Right lobe of liver (tissue), 4 donors: ENCODE results near the gene HSDL1.

Experiments used
- POLR2A ChIP-seq: fragments of 450-650 bp; IDR thresholded peaks from one replicate; pipeline ENCODE4 v1.6.1; 2017; ENCODE audit warnings: antibody characterized with exemption, mild to moderate bottlenecking
- TF ChIP-seq, protein P1 (sequence below), 4 donors: fragments of 200-600 bp in 3 of 4; fragments of 450-650 bp in 1 of 4; IDR thresholded peaks; one replicate each; pipeline versions ENCODE4 v1.5.1 to v1.8.0; 2016 to 2022; ENCODE audit warnings: antibody characterized with exemption in 4 of 4, mild to moderate bottlenecking in 2 of 4
- donor health status: DM: no; HTN: no; CAD: no.
- donor health status: DM: no; HTN: no; CAD: no.
- donor health status: DM: no; HTN: yes; CAD: no.

GRCh38 chr16:84124257-84125073 lies 20.5 kb downstream of the HSDL1 start:
- TF ChIP-seq, protein P1, sequence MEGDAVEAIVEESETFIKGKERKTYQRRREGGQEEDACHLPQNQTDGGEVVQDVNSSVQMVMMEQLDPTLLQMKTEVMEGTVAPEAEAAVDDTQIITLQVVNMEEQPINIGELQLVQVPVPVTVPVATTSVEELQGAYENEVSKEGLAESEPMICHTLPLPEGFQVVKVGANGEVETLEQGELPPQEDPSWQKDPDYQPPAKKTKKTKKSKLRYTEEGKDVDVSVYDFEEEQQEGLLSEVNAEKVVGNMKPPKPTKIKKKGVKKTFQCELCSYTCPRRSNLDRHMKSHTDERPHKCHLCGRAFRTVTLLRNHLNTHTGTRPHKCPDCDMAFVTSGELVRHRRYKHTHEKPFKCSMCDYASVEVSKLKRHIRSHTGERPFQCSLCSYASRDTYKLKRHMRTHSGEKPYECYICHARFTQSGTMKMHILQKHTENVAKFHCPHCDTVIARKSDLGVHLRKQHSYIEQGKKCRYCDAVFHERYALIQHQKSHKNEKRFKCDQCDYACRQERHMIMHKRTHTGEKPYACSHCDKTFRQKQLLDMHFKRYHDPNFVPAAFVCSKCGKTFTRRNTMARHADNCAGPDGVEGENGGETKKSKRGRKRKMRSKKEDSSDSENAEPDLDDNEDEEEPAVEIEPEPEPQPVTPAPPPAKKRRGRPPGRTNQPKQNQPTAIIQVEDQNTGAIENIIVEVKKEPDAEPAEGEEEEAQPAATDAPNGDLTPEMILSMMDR (IDR thresholded peaks at IDR 0.05): no peak
- no peak for TF ChIP-seq POLR2A
